Caki2 (cell line): ENCODE results near the gene DIMT1. TPM values are rescaled to one million over a fixed set of nuclear protein-coding genes. Genes with fewer than 3 reads are reported as not detected.
A peak's percentile ranks its signal among the peaks of the same experiment; 100 is the strongest.

Source experiments
- DNase-seq: peaks from one replicate; pipeline ENCODE4 v3.0.0-alpha.2; 2015; ENCODE audit warnings: low read depth
- in situ Hi-C: cut with HindIII; loops from 2 replicates; pipeline ENCODE4 v1.10.0; 2016; ENCODE audit warnings: low sequenced_read_pairs, low pct_unique_long_range_greater_than_20kb, mixed read lengths
- total RNA-seq: library from RNA; depleted of rRNA; stranded (reverse); fragments of >200 nt; shearing (Covaris generic); gene quantifications from 2 replicates; pipeline ENCODE4 v1.2.3, GENCODE V29; 2014; ENCODE audit warnings: low replicate concordance

DIMT1 gene
- total RNA-seq, 1 experiment from 2014 or later = 17.8 TPM

GRCh38 chr5:62374090-62374489 lies 29.6 kb downstream of the DIMT1 start:
- in situ Hi-C loops = no loop called here
- DNase-seq = no peak

DNA sequence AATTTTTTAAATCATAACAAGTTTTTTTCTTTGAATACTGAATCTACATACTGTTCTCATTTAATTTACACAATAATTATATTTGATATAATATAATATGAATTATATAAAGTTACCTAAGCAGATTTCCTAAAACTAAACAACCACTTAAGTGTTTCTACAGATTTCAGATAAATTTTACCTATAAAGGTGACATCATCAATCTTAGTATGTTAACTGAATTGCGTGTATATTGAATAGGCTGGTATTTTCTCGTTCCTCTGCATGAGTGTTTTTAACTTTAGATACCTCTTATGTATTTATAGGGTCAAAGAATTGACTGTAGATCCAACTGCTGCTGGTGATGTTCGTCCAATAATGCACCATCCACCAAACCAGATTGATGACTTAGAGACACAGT lies 30.3 kb downstream of the DIMT1 start:
- no peak for DNase-seq
- in situ Hi-C loops = no loop called here

DNA sequence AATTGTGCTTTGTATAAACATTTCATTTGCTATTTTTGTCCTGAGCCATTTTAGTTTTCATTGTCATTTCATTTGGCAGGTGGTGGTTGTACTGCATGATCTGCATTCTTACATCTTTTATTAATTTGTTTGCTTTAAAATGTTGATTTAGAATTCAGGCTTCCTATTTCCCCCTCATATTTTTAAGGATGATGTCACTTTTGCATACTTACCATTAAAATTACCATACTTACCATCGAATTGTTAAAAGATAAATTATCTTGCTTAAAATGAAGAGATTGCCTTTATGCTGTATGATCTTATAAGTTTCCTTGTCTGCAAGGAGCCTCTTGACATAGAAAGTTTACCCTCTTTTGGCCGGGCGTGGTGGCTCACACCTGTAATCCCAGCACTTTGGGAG lies 31.1 kb downstream of the DIMT1 start:
- in situ Hi-C loops = no loop called here

GRCh38 chr5:62371409-62371808 lies 32.3 kb downstream of the DIMT1 start:
- in situ Hi-C loops = no loop called here

More for the DNA sequence above, 31.1 kb downstream of the DIMT1 start:
- no peak for DNase-seq

DNA sequence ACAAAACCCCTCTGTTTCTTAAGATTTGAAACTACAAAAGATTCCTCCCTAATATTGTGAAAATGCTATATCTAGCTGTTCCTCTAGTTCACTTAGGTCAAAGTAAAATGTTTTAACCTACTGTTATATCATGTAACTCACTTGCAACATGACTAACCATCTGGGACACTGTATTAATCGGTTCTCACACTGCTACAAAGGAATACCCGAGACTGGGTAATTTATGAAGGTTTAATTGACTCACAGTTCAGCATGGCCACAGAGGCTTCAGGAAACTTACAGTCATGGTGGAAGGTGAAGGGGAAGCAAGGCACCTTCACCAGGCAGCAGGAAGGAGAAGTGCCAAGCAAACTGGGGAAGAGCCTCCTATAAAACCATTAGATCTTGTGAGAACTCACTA lies 34.7 kb downstream of the DIMT1 start:
- DNase-seq = no peak
- in situ Hi-C loops = no loop called here

More at GRCh38 chr5:62371409-62371808, 32.3 kb downstream of the DIMT1 start:
- DNase-seq = no peak

DNA sequence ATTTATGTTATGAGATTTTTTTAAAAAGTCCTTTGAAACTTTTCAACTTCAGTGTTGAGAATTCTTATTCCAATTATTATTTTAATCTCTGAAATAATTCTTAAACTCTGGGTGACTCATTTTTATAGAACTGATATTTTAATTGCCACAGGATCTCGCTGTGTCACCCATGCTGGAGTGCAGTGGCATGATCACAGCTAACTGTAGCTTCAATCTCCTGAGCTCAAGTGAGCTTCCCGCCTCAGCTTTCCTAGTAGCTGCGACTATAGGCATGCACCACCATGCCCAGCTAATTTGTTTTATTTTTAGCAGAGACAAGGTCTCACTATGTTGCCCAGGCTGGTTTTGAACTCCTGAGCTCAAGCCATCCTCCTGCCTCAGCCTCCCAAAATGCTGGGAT lies 41.0 kb downstream of the DIMT1 start:
- in situ Hi-C loops = no loop called here
- no peak for DNase-seq

GRCh38 chr5:62354028-62354874 lies 49.5 kb downstream of the DIMT1 start:
- in situ Hi-C loops = no loop called here

DNA sequence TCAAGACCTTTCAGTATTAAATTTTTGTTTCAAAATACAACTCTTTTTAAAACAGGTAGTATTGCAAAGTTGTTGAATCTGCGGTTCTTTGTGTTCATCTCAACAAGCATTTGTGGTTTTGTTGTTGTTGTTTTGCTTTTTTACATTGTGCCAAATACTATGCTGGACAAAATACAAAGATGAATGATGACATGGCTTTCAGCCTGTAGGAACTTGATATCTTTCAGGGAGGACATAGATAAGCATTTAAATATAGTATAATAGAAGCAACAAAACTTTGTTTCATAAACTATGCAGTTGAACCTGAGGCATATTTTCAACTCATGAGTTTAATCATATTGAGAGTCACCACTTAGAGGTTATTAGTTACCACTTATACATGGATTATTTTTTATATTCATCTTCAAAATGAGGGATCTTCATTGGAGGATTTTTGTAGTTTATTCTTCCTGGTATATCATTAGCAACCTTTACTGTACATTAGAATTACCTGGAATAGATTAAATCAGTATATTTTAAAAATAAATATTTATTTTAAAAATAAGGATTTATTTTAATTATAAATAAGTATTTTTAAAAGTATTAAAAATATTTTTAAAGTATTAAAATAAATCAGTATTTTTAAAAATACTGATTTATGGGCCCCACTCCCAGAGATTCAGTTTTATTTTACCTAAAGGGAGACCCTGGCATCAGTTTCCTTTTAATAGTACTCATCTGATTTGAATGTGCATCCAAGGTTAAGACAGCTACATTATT lies 54.8 kb downstream of the DIMT1 start:
- no peak for DNase-seq
- in situ Hi-C loops = no loop called here

More at GRCh38 chr5:62354028-62354874, 49.5 kb downstream of the DIMT1 start:
- peak; percentile 36 for DNase-seq

DNA sequence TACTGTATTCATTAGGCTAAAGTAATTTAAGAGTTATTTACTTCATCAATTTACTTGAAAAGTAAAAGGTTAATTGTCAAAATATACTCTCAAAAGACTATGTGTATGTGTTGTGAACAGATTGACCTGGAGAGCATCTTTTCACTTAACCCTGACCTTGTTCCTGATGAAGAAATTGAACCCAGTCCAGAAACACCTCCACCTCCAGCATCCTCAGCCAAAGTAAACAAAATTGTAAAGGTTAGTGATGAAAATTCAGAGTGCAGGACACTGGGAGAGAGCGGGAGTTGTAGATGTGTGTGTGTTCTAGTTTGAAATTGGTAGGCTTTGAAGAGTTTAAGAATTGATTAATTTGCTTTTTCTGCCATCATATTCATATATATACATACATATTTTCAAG lies 55.8 kb downstream of the DIMT1 start:
- in situ Hi-C loops = no loop called here

GRCh38 chr5:62346748-62347147 lies 57.0 kb downstream of the DIMT1 start:
- in situ Hi-C loops = no loop called here
- DNase-seq = no peak

More for the DNA sequence above, 55.8 kb downstream of the DIMT1 start:
- no peak for DNase-seq

- in situ Hi-C loops = no loop called here
- no peak for DNase-seq
Measured at GRCh38 chr5:62343428-62343827, 60.3 kb downstream of the DIMT1 start.

DNA sequence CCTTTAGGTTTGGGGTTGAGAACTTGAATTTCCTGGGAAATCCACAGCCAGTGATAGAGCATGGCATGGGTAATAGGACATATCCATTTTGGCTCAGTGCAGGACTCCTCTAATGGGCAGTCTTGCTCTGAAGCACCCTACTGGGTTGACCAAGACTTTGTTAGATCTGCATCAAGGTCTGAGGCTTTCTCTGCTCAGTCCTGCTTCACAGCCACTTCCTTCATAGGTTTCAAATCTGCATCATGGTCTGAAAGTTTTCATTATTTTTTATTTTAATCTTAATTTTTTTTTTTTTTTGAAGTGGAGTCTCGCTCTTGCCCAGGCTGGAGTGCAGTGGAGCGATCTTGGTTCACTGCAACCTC lies 61.2 kb downstream of the DIMT1 start:
- in situ Hi-C loops = no loop called here
- DNase-seq = no peak

DNA sequence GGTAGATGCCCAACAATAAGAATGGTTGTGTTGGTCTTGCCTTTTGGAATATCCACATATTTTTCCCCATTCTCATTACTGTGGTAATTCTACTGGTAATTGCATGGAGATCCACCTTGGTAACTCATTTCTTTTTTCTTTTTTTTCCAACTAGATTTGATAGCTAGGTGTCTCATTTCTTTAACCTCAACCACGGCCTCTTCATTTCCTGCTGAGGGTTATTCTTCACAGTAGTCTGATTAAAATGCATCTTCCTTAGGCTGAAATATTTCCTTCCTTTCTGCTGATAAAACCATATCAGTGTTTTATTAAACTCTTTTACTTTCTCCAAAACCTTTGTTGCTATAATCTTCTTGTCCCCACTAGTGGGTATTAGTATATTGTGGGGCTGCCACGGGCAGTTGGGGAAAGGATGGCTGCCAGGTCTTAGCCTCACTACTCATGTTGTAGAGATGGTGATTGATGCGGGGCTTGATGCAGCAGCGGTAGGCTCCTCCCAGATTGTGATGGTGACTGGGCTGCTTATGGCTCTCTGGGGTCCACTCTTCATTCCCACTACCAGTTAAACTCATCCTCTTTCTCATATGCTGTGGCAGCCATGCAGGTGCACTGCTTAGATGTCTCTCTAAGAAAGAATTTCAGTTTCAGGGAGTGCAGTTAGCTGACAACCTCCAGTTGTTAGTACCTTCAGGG lies 61.8 kb downstream of the DIMT1 start:
- in situ Hi-C loops = no loop called here
- DNase-seq = no peak

GRCh38 chr5:62340979-62341378 lies 62.7 kb downstream of the DIMT1 start:
- in situ Hi-C loops = no loop called here

DNA sequence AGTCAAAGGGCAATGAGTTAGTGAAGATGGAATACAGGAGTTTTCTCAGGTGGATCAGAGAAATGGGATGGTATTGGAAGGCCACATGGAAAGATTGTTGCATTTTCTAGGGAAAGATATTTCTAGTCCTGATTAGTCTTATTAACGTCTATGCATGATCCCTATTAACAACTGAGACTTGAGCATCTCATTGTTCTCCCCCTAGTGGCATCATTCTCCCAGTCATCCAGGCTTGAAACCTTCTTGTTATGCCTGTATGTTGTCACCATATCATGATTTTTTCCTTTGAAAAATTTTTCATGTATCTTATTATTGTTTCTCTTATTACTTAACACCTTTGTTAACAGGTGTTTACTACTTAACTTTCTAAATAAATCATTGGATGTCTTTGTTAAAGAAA lies 63.3 kb downstream of the DIMT1 start:
- in situ Hi-C loops = no loop called here
- no peak for DNase-seq

More at GRCh38 chr5:62340979-62341378, 62.7 kb downstream of the DIMT1 start:
- no peak for DNase-seq
